NCI-H345 treated with DMSO at 0.1 percent for 48 hours (cell line): ENCODE measurements around the gene CIITA.

ENCODE experiments used
- DNase-seq: peaks from one replicate; lab custom pipeline; 2025; ENCODE audit not compliant: unreplicated experiment; lab: John Stamatoyannopoulos, UW

Gene CIITA

DNA sequence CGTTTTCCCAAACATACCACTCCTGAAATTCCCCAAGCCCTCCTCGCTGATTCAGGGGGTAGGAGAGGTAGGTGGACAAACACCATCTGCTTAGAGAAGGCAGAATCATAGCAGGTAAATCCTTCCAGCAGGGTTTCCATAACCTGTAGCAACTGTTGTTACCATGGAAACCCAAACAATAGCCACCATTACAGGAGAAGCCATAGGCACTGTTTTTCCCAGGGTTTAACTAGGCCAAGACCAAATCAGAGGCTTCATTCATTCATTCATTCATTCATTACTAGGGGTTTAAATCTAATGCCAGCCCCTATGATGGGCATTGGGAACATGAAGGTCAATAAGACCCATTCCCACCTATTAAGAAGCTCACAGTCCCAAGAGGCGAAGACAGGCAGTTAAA, 25.5 kb upstream of the CIITA start:
- DNase-seq: no peak

DNA sequence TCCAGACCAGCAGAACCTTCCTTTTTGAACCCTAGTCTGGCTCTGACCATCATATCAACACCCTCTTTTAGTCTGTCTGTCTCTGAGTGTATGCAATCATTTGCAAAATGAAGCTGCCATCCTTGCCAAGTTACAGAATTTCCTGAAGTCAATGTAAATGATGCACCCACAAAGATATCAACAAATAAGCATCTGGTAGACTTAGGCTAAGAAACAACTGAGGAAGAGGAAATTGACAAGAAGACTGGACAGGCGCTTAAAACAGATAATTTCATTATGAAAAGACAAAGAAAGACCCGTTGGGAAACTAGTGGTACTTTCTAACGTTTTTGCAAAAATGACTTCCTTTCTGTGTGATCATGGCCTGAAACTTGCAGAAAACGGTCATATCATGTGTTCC, 24.7 kb upstream of the CIITA start:
- DNase-seq: no peak

DNA sequence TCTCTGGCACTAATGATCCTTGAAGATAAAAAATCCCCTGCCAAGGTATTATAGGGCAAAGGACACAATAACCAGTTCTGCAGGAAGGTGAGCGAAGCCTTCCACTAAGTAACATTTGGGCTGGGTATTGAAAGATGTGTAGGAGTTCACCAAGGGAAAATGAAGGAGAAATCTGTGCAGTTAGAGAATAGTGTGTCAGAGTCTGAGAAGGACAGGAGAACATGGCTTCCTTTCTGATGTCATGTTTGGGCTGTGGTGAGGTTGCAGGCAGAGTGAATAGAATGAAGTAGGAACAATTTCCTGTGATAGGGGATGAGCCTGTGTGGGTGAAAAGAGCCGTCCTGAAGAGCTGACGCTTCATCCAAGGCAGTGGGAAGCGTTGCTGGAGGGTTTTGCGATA, 24.1 kb upstream of the CIITA start:
- DNase-seq: no peak

DNA sequence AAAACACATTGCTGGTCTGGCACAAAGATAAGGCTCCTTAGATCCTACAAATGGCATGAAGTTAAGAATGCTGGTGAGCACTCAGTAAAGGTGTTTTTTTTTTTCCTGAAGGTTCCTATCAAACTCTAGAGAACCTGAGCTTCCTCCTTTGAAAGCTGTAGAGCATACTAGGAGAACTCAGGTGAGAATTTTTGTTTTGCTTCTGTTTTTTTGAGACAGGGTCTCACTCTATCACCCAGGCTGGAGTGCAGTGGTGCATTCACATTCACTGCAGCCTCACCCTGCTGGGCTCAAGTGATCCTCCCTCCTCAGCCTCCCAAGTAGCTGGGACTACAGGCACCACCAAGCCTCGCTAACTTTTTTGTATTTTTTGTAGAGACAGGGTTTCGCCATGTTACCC, 21.0 kb upstream of the CIITA start:
- no peak for DNase-seq

DNA sequence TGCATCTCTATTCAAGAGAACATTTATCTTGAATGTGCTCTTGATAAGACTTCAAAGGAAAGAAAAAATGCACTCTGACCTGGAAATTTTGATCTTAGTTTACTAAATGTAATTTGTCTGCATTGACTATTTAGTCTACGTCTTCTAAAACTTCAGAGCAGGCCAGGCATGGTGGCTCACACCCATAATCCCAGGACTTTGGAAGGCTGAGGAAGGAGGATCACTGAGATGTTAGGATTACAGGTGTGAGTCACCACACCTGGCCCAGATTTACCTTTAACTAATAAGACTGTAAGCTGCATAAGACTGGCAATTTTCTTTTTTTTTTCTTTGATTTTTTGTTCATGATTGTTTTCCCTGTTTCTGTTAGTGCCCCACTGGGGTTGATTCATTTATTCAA, 18.8 kb upstream of the CIITA start:
- DNase-seq: no peak

DNA sequence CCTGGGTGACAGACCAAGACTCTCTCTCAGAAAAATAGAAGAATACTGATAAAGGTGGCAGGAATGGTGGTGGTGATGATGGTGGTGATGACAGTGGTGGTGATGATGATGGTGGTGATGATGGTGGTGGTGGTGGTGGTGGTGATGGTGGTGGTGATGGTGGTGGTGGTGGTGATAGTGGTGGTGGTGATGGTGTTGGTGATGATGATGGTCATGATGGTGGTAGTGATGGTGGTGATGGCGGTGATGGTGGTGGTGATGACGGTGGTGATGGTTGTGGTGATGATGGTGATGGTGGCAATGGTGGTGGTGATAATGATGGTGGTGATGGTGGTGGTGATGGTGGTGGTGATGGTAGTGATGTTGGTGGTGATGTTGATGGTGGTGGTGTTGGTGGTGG, 18.0 kb upstream of the CIITA start:
- DNase-seq: no peak

DNA sequence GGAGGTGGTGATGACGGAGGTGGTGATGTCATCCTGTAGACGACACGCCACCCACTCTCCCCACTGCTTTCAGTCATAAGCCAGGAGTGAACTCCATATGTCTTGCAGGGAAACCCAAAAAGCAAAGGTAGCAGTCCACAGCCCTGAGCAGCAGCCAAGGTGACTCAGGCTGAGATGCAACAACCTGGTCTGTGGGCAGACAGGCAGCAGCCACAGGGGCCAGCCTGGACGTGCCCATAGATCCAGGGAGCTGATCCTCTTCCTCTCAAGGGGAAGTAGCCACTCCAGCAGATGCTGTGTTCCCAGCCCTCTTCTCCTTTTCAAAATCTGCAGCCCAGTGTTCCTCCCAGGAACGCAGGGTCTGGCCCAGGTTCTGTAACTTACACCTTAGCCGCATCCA, 17.3 kb upstream of the CIITA start:
- no peak for DNase-seq

DNA sequence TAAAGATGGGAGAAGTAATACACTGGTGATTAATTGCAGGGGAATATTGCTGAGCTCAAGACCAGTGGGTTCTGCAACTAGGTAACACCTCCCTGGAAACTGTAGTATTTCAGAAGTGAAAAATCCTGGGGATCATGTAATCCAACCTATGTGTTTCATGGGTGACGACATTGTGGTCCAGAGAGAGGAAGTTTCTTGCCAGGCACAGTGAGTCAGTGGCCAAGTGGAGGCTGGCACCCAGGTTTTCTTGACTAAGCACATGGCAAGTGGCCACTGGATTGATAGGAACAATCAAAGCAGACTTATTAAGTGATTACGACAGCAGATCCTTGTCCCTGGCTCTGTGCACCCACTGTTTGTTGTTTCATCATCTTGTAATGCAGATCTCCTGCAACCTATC, 14.6 kb upstream of the CIITA start:
- no peak for DNase-seq

DNA sequence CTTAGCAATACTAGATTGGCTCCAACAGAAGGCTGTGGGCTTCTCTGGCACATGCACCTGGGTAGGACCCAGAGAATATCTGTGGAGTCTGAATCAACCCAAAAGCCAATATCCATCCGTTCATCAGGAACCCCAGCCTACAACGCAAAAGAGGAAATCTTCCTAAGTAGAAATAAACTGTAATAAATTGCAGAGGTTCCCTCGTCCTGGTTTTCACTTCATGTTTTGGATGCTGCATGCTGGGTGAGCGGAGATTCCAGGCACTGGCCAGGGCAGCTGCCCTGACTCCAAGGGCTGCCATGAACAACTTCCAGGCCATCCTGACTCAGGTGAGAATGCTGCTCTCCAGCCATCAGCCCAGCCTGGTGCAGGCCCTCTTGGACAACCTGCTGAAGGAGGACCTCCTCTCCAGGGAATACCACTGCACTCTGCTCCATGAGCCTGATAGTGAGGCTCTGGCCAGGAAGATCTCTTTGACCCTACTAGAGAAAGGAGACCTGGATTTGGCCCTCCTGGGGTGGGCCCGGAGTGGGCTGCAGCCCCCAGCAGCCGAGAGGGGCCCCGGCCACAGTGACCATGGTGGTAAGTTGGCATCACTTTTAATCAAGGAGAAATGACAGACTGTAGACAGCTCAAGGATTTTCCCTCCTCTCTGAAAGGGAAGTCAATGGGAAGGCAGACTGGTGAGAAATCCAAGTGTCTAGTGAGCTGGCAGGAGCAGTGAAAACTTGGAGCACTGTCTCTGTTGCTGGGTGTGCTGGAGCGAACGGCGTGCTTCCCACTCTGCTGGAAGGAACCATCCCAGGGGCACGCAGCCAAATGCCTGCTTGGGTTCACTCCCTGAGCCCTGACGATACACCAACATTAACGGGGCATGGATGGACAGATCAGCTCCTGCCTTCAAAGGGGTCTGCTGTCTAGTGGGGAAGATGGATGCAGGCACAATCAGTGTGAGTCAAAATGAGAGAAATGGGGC, 10.7 kb upstream of the CIITA start:
- no peak for DNase-seq

DNA sequence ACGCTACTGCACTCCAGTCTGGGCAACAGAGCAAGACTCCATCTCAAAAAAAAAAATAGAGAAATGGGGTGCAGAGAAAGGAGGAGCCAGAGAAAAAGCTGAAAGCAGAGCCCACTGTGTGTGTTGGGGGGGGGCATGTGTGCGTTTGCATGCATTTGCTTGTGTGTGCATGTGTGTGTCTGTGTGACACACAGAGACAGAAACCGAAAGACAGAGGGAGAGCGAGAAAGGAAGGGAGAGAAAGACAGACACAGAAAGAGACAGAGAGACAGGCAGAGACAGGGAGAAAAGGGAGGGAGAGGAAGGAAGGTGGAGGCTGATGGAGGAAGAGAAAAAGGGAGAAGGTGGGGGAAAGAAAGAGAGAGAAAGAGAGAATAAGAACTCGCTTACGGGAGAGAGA, 9.8 kb upstream of the CIITA start:
- no peak for DNase-seq

DNA sequence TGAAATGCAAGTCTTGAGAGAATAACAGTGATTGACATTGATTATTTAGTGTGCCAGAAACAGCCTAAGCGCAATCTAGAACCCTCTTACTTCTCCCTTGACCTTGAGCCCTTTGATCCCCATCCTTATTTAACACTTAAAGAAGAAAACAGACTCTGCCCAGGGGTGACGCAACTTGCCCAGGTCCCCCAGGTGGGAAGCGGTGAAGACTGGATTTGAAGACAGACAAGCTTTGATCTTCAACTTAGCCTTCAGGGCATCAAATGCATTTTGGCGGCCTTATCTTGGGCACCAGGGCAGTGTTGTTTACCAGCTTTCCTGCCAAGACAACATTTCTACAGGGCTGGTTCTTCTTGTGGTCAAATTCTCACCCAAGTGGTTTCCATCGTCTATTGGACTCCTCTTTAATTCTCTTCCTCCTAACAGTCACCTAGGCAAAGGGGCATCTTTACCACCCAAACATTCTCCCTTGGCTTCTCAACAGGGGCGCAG, 8.9 kb upstream of the CIITA start:
- no peak for DNase-seq

DNA sequence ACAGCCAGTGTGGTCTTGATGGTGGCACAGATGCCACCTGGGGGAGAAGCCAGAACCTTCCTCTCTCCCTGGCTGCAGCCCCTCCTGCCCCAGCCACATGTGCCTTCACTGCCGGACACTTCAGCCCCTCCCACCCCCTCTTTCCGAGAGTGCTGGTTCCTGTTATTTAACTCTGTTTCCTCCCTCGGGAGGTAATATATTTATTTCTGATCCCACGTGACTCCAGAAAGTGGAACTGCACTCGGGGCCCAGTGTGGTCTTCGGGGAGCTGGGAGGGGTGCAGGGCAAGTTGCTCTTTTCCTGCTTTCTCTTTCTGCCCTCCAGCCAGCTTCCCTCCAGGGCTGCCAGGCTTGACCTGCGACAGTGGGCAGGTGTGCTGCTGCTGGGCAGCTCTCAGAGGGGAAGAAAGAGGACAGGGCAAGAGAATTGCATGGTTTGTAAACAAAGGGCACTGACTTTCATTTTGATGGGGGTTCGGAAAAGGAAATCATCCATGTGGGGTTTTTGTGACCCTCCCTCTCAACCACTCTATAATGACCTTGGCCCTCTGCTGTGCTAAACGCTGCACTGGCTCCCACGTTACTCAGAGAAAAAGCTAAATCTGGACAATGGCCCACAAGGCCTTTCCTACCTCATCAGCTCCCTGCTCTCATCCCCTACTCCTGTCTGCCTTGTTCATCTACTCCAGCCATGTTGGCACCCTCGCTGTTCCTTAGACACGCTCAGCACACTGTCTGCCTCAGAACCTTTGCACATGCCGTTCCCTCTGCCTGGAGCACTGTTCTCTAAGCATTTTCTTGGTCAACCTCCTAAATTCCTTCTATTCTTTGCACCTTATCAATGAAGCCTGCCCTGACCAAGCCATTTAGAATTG, 8.2 kb upstream of the CIITA start:
- no peak for DNase-seq

DNA sequence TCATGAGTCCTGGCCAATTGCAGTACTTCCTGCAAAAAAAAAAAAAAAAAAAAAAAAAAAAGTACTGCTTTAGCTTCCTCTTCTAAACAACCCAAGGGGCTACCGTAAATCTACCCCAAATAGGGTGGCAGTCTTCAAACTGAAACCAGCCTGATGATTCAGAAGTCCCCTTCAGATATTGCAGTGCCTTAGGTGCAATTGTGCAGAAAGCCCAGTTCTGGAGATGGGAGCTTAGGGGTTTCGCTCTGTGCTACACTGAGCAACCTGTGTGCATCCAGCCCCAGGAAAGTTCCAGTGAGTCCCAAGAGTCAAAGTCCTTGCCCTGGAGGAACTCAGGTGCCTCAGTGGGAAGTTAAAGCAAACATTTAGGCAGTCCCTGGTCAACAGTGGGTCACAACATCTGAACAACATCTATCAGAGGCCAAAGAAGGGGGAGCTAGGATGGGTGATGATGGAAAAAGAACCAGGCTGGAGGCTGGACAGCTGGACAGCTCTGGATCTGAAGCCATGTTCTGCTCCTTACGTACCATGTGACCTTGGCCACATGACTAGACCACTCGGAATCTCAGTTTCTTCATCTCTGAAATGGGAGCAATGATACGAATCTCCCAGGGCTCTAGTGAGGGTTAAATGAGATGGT, 6.7 kb upstream of the CIITA start:
- no peak for DNase-seq

DNA sequence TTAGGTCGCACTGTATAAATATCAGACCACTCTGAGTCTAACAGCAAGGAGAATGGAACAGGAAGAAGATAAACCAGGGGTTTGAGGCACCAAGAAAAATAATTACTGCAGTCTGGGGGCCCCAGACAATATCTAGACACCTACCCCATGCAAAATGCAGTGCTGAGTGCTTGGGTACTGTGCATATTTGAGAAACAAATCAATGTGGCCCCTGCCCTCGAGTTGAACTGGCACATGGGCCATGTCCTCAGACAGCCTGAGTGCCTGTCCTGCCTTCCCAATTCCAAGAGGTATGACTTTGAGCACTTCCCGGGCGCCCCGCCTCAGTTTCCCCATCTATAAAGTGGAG, 6.2 kb upstream of the CIITA start:
- DNase-seq: no peak

DNA sequence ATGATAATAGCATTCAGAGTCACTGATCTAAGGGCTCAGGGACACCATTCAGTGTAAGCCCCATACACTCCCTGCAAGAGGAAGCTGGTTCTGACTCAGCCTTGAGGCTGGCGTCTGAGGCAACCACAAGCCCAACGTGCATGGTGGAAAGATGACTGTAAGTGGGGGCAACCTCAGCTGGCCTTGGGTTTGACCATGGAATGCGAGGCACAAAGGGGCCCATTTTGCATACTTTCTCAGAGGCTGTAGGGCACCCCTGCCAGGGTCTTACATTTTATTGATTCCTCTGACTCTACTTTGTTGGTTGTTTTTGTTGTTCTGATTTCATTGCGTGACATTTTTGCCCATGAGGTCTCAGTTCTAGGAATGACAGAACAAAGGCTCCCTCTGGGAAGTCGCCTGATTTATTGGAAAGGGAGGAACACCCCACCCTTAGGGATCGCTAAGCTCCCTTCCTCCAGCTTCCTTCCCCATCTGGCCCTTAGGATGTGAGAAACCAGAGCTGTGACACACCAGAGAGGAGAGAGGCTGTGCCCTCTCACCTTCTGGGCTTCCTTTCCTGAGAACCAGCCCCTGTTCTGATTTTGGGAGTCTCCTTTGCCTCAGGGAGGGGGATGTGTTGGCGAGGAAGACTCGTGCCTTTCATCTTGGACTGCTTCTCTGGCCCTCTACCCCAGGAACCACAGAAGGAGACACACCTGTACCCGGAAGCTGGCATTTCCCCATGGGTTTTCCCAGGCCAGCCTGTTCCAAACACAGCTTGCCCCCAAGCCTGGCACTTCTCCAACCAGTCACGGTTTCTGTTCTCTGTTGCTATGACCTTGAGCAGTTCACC, 5.6 kb upstream of the CIITA start:
- no peak for DNase-seq

DNA sequence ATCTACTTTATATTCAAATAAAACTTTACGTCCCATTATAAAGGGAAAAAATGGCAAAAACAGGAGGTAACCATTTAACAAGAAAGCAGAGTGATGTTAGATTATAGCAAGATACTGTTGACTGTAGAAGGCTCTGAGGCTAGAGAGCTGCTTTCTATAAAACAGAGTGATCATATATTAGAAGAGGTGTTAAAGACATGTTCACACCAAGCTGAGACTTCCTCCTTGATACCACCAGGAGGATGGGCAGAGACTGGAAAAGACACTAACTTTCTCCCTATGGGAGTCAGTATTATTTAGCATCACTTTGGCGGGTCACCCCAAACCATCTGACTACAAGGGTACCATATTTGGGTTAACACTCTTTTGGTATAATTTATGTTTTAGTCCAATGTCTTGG, 687 bp upstream of the CIITA start:
- DNase-seq: no peak

DNA sequence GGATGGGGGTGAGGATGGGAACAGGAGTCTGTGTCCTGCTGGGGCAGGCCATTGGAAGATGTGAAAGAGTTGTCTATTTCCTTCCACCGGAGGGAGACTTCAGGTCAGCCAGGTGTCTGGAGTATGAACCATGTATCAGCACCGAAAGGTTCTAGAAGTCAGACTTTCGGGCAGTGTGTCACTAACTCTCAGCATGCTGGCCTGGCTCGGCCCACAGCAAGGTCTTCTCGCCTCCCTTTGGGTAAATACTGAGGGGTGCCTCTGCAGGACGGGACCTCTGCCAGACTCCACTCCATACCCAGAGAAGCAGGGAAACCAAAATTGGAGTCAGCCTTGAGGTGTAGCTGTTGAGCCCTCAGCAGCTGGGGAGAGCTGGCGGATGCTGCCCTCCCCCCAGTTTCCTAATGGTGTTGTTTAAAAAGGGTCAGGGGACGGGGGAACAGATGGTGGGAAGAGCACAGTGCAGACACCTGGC, 507 bp downstream of the CIITA start:
- DNase-seq: no peak

DNA sequence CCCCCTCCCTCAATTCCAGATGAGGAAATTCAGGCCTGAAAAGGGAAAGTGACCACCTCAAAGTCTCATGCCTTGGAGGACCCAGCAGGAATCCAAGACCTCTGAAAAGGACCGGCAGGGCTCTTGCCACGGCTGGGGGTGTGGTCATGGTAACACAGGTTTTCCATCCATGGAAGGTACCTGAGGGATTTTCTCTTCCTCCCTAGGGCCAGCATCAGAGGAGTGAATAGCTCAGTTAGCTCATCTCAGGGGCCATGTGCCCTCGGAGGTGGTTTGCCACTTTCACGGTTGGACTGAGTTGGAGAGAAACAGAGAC, 1.3 kb downstream of the CIITA start:
- no peak for DNase-seq

DNA sequence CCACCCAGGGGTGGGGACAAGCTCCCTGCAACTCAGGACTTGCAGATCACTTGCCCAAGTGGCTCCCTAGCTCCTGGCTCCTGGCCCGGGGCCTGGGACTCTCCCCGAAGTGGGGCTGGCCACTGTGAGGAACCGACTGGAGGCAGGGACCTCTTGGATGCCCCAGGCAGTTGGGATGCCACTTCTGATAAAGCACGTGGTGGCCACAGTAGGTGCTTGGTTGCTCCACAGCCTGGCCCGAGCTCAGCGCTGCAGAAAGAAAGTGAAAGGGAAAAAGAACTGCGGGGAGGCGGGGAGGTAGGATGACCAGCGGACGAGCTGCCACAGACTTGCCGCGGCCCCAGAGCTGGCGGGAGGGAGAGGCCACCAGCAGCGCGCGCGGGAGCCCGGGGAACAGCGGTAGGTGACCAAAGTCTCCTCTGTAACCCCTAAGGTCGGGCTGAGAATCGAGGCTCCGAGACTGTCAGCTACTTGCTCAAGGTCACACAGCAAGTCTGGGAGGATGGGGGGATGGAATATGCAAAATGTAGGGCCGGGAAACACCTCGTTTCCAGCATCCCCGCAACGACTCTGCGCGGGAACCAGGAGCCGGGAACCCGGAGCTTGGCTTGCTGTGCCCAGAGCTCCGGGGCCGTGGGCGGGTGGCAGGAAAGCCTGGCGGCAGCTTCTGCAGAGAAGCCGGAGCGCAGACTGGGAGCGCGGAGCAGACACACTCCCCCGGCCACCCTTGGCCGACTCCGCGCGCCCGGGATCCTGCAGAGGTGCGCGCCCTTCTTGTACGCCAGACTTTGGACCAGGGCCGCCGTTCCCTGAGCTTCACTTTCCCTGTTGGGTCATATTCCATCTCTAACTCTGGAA, 1.9 kb downstream of the CIITA start:
- DNase-seq: no peak
